Fibroblast of pulmonary artery (primary cell): ENCODE results near the gene TMEM89.
A peak's percentile ranks its signal among the peaks of the same experiment; 100 is the strongest.

Experiments
- DNase-seq: peaks from one replicate; pipeline ENCODE4 v3.0.0-alpha.2; 2010; ENCODE audit warnings: low read depth
- H3K4me3 ChIP-seq: replicated peaks from 2 replicates; pipeline ENCODE4 v1.5.1; 2011; ENCODE audit warnings: low read depth, mild to moderate bottlenecking, control low read depth, low read length, moderate library complexity
- TF ChIP-seq, protein P1 (sequence below): IDR thresholded peaks from 2 replicates; pipeline ENCODE4 v1.5.1; 2011; ENCODE audit warnings: mild to moderate bottlenecking, control low read depth, low read length, inconsistent platforms; ENCODE audit errors: missing control alignments

TMEM89 gene

DNA sequence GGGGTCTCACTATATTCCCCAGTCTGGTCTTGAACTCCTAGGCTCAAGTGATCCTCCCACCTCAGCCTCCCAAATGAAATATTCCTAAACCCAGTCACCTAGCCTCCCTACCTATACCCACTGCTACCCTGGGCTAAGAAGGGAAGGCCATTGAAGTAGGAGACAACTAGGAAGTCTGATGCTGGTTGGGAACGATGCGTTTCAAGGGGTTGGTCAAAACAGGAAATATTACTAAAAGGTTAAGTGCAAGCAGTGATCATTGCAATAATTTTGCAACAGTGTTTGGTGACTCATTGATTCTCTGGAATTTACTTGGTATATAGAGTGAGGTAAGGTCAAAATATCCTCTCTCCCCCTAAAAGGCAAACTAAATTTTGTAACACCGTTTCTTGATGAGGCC, 7.5 kb downstream of the TMEM89 start:
- H3K4me3 ChIP-seq, result no peak overlapping the region
- peak; percentile 87 for DNase-seq
- TF ChIP-seq, protein P1, sequence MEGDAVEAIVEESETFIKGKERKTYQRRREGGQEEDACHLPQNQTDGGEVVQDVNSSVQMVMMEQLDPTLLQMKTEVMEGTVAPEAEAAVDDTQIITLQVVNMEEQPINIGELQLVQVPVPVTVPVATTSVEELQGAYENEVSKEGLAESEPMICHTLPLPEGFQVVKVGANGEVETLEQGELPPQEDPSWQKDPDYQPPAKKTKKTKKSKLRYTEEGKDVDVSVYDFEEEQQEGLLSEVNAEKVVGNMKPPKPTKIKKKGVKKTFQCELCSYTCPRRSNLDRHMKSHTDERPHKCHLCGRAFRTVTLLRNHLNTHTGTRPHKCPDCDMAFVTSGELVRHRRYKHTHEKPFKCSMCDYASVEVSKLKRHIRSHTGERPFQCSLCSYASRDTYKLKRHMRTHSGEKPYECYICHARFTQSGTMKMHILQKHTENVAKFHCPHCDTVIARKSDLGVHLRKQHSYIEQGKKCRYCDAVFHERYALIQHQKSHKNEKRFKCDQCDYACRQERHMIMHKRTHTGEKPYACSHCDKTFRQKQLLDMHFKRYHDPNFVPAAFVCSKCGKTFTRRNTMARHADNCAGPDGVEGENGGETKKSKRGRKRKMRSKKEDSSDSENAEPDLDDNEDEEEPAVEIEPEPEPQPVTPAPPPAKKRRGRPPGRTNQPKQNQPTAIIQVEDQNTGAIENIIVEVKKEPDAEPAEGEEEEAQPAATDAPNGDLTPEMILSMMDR, result no peak

DNA sequence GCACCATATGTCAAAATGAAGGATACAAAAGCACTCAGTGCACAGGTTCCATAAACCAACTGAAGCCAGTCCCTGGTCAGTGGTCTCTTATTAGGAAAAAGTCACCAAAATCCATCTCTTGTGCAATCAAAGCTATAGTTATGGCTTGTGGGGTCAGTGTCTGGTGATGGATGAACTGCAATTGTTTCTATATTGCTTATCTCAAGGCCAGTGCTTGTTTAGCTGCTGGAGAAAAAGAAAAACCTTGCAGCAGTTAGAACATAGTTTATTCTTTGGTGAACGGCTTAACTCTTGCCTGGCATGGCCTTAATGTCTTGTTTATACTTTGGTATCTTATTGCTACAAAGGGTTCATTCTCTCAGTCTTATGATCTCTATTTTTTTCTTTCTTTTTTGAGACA, 9.3 kb downstream of the TMEM89 start:
- TF ChIP-seq, protein P1, result no peak
- no peak overlapping the region for H3K4me3 ChIP-seq
- DNase-seq, result no peak

DNA sequence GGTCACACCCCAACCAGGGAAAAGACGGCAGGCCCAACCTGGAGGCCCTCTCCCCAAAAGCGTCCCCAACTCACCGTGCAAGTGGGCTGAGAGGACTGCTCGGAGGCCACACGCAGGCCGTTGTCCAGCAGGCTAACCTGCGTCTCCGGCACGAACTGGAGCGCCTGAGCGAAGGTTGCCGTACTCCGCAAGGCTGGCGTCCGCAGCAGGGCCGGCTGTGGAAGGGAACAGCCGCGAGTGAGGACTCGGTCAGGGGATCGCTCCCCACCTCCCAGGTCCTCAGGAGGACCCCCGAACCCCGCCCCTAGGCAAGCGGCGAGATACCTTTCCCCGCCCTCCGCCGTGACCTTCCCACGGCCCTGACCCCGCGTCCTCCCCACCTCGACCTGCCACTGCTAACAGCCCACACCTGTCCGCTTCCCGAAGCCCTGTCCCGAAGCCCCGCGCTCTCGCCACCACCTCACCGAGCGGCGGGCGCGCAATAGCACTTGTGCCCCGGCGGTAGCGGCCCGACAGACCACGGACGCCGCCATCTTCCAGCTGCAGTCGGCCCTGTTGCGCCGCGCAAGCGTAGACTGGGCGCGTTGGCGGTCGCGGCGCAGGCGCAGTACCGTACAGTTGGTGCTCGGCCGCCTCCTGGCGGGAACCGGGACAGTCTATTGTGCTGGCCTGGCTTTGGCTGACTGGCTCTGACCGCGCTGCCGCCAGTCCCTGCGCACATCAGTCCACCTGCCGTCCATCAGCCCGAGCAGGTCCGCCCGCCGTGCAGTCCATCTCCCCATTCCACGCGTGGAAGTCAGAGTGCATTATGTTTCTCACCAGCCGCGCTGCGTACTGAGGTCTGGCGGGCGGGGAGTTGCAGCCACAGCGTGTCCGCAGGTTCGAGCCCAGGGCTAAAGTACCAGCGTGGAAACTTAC, 12.2 kb downstream of the TMEM89 start, which contains the start of gene UQCRC1:
Gene UQCRC1 (minus strand): TSS at position 559 of the 918 bp plus-strand sequence. CDS start 26 bp downstream, at position 533.
- DNase-seq, result peak; percentile 95
- TF ChIP-seq, protein P1, result peak; percentile 62
- peak within 1 kb of the TSS; percentile 94 for H3K4me3 ChIP-seq

DNA sequence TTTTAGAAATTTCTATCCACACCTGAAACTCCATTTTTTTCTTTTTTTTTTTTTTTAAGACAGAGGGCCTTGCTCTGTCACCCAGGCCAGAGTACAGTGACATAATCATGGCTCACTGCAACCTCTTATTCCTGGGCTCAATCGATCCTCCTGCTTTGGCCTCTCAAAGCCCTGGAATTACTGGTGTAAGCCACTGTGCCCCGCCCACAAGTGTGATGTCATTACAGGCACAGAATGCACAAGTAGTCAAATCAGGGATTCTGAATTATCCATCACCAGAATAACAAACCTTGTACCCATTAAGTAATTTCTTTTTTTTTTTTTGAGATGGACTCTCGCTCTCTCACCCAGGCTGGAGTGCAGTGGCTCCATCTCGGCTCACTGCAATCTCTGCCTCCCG, 14.1 kb downstream of the TMEM89 start:
- peak; percentile 14 for DNase-seq
- no peak overlapping the region for H3K4me3 ChIP-seq

DNA sequence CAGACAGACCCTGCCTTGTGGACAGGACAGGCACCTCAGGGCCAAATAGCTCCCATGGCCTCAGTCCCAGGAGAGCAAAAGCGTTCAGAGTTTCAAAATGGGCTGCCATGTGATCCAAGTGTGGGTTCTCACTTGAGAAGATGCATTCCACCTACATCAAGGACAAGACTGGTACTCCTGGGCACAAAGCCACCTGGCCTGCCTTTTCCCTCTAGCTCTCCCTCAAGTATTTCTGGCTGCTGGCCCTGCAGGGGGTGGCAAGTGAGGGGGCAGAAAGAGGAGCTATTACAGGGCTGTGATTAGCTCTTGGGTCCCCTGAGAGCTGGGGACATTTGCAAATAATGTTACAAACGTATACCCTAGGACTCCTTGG, 20.0 kb downstream of the TMEM89 start:
- no peak for DNase-seq
- H3K4me3 ChIP-seq, result no peak overlapping the region
- TF ChIP-seq, protein P1, result no peak

More for the DNA sequence above, 14.1 kb downstream of the TMEM89 start:
- TF ChIP-seq, protein P1, result no peak

DNA sequence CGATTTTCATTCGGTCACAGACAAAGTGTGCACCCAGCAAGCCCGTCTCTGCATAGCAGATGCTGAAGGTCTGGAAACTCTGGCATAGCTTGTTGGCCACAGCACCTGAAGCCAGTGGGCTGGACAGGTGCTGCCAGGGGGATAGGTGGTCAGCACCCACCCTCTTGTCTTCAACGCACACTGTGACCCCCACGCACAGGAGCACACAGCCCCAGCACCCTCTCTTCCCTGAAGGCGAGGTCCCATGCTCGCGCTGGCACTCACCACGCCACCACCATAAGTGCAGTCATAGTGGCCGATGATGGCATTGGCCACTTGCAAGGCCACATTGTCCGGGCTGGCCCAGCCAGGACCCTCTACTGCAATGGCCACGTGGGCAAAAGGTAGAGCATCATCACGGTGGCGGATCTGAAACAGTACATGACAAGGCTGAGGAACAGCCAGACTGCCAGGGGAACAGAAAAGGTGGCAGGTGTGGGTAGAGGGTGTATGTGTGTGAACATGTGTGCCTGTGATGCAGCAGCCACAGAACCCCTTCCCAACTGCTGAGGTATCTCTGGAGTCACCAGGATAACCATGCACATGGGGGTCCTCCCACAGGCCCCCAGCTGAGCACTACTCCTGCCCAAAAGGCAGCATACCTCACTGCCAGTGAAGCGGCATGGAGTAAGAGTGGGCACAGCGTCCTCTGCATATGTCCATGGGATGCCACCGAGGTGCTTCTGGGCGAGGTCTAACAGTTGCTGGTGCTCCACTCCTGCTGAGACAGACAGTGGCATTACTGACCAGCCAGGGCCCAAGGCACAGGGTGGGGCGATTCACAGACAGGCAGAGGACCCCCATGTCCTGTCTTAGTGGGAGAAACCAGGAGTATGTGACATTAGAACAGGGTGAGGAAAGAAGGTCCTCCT, 20.6 kb downstream of the TMEM89 start:
- no peak for DNase-seq
- TF ChIP-seq, protein P1, result no peak
- no peak overlapping the region for H3K4me3 ChIP-seq
